ENCODE measurements around the gene GMDS.

Gene GMDS

GRCh38 chr6:1596088-1596852 is 649.1 kb downstream of the GMDS start:
- DNase-seq, result peak in 3 of 5 donors; percentile 42 to 53 (median 49)

- DNase-seq, result no peak
Measured at GRCh38 chr6:1595271-1596087, 649.9 kb downstream of the GMDS start.

GRCh38 chr6:1594445-1595200 is 650.8 kb downstream of the GMDS start:
- DNase-seq, result no peak

GRCh38 chr6:1593958-1594314 is 651.5 kb downstream of the GMDS start:
- DNase-seq, result no peak

GRCh38 chr6:1593286-1593957 is 652.0 kb downstream of the GMDS start:
- no peak for DNase-seq

GRCh38 chr6:1592852-1593251 is 652.6 kb downstream of the GMDS start:
- no peak for DNase-seq

DNA sequence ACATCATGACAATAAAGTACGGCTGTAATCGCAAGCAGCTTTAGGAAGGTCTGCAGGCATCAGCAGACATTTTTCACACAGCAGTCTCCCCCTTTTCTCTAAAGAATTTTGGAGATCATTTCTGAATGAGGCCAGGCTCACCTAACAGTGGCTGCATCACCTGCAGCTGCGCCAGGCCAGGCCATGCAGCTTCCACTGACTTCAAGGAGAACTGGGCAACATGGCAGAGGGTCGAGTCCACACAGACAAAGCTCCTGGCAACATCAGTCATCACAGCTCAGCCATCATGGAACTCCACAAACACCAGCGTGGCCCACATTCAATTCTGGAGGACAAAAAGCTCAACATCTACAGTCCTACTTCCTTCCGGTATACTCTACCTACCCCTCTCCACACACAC is 653.5 kb downstream of the GMDS start:
- no peak for DNase-seq

GRCh38 chr6:1591243-1591642 is 654.2 kb downstream of the GMDS start:
- DNase-seq, result no peak

- DNase-seq, result no peak
Measured at GRCh38 chr6:1590580-1590979, 654.8 kb downstream of the GMDS start.

DNA sequence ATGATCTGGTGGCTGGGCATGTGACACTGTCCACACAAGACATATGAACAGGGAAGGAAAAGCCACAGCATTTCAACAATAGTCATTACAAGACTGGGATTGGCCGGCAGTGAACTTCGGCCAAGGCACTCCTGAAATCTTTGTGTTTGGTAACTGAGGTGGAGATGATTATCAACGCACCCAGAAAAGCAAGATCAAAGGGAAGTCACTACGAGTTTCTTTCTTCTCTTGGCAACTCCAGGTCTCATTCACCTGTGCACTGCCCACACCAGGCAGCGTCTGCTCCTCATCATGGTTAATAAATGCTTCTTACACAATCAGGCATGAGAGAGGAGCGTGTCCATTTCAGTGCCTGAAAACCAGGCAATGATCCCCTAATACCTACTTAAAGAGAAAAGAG is 656.2 kb downstream of the GMDS start:
- DNase-seq, result no peak

- DNase-seq, result no peak
Measured at GRCh38 chr6:1587977-1588376, 657.4 kb downstream of the GMDS start.

DNA sequence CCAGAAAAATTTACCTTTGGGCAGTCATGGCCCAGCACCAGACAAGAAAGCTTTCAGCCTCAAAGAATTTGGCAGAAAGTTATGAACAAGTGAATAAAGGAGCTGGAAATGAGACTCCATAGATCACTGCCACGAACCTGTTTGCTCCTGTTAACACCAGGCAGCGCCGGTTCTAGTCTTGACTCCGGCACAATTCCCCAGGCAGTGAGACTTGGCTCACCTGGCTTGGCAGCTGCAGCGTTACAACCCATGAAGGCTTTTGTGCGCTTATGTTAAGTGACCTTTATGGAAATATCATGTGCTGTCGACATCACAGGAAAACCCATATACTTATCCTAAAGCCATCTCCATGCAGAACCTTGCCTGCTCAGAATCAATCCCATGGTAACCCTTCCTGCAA is 657.9 kb downstream of the GMDS start:
- no peak for DNase-seq

DNA sequence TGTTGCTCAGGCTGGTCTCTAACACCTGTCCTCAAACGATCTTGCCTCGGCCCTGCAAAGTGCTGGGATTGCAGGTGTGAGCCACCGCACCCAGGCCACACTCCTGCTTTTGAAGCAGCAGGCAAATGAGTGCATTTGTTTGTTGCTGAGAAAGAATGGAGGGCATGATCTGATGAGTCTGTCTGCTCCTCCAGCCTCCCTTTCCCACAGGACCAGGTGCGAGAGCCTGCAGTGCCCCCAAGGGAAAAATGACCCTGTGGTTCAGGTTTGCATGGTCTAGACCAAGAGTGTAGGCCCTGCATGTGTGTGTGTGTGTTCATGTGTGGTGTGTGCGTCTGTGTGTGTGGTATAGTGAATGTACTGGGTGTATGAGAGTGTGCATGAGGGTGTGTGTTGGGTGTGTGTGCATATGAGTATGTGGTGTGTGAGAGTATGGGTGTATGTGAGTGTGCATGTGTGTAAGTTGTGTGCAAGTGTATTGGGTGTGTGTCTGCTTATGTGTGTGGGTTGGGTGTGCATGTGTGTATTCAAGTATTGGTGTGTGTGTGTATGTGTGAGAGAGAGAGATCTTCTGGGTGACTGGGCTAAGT is 658.4 kb downstream of the GMDS start:
- DNase-seq, result no peak

DNA sequence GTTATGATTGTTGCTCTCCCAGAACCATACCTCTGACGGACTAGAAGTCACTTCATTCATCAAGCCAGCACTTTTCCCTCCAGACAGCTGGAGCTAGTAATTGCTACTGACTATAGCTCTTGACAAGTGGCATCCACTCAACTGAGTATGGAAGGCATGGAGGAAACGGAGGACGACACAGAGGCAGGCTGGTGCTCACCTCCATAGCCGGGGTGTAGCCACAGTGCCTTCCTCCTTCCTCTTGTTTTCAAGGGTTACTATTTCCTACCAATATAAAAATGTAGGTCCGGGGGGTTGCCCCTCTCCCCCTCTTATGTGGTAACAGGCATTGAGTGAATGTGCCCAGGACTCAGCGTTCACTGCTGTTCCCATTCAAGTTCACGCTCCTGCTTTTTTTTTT is 659.1 kb downstream of the GMDS start:
- no peak for DNase-seq

DNA sequence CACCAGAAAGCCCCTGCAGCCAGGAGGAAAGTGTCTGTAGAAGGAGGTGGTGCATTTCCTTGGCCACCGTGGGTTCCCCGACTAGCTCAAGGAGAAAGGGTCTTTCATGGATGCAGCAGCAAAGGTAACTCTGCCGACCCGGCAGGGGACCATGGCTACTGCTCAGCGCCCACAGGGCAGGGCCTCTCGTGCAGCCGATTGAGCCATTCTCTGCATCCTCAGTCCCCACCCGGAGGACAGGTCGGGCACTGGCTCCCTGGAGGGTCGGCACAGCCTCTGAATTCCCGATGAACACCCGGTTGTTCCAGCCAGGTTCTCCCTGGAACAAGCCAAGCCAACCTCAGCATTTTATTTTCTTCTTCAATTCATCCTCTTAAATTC is 659.7 kb downstream of the GMDS start:
- DNase-seq, result no peak

DNA sequence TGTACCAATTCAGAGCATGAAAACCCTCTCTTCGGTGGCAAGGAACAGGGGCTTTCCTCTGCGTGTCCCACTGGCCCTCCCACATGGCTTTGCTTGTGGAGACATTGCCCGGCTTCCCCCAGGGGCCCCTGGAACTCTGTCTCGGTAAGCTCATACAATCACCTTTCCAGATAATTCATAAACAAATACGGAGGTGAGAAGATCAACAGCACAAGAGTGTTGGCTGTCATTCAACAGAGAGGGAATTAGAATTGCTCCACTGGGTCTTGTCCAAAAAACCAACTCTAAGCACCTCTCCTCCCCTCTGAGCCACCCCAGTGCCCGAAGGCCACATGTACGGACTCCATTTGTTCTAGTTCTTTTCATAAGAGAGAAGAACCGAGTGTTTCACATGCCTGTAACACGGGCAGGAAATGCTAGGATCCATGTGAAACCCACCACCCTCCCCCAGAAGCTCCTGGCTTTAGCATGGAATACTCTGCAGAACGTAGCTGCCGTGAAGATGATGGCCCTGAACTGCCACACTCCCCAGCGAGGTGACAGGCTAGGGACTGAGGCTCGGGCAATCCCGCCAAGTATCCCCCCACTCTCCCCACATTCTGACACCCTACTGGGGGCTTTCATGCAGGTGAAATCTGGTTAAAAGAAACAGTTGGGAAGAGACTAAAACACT is 660.3 kb downstream of the GMDS start:
- no peak for DNase-seq

GRCh38 chr6:1584146-1584545 is 661.3 kb downstream of the GMDS start:
- no peak for DNase-seq

- no peak for DNase-seq
Measured at GRCh38 chr6:1581120-1581991, 664.0 kb downstream of the GMDS start.

GRCh38 chr6:1580585-1580984 is 664.8 kb downstream of the GMDS start:
- no peak for DNase-seq

GRCh38 chr6:1580109-1580508 is 665.3 kb downstream of the GMDS start:
- DNase-seq, result no peak

GRCh38 chr6:1579096-1579495 is 666.3 kb downstream of the GMDS start:
- DNase-seq, result no peak
